GM19351 (cell line): ENCODE results near the gene NDUFV3.
A peak's percentile ranks its signal among the peaks of the same experiment; 100 is the strongest.
"Not testable (repeated sequence)": the region's sequence is repeated elsewhere in the genome, so short reads cannot be mapped to it uniquely, and the experiment has no call there.

Source experiments
- ATAC-seq: cut with Tn5 transposase; IDR thresholded peaks from one replicate; pipeline ENCODE4 v1.9.1; 2021; ENCODE audit warnings: mild to moderate bottlenecking, moderate library complexity; ENCODE audit not compliant: unreplicated experiment

The NDUFV3 gene

DNA sequence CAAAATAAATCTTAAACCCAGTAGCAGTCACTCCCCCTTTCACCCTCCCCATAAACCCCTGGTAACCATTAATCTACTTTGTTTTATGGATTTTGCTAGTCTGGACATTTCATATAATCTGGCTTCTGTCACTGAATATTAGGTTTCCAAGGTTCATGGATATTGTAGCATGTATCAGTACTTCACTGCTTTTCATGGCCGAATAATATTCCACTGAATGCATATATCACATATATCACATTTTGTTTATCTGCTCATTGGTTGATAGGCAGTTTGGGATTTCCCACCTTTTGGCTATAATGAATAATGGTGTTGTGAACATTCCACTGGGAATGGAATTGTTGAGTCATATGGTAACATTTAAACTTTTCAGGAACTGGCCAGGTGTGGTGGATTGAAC is 9.2 kb upstream of the NDUFV3 start:
- ATAC-seq: no peak

DNA sequence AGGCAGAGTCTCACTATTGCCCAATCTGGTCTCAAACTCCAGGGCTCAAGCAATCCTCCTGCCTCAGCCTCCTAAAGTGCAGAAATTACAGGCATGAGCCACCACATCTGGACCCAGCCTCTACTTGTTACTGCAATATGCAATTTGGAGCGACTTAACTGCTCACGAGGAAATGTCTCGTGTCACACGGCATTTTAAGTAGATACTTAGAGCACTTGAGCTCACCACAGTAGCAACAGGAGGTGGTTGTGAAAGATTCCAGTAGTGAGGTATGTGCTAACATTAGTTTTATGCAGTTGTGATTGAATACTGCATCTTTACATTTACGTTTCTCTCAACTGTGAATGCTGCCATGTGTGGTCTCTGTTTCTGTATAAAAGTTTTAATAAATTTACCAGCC is 5.8 kb upstream of the NDUFV3 start:
- no peak for ATAC-seq

DNA sequence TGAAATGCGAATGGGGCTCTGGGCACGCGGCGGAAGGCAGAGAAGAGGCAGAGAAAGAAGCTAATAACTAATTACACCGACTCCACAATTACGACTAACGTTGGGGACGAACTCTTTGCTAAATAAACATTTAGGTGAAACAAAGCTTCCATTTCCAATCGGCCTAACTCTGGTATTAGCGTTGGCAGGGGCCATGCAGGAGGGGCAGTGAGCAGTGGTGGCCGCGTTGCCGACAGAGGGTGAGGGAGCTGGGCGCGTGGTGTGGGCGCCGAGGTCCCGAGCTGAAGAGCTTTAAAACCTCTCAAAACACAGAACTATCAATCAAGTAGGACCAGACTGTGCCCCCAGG is 553 bp upstream of the NDUFV3 start:
- ATAC-seq: peak; percentile 30

DNA sequence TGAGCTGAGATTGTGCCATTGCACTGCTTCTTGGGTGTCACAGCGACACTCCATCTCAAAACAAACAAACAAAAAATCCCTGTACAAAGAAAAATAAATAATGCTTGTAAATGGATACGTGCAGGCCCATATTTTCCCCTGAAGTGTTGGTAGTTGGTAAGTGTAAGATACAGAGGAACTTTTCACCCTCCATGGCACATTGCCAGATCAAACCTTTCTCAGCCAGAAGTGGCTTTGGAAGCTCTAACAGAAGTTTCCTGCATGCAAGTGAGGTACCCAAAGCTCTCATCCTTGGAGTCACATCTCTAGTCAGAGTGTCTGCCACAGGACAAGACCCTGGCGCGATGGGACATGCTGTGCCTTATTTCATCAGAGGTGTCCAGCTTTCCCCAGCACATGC is 7.3 kb downstream of the NDUFV3 start:
- no peak for ATAC-seq

DNA sequence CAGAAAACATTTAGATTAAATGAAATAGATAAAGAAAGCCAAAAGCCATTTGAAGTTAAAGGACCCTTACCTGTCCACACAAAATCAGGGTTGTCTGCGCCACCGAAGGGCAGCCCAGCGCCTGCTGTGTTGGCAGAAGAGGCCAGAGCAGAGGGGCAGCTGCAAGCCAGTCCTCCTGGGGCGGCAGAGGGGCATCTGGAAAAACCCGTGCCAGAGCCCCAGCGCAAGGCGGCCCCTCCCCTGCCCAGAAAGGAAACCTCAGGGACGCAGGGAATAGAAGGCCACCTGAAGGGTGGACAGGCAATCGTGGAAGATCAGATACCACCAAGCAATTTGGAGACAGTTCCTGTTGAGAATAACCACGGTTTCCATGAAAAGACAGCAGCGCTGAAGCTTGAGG is 10.7 kb downstream of the NDUFV3 start:
- no peak for ATAC-seq

DNA sequence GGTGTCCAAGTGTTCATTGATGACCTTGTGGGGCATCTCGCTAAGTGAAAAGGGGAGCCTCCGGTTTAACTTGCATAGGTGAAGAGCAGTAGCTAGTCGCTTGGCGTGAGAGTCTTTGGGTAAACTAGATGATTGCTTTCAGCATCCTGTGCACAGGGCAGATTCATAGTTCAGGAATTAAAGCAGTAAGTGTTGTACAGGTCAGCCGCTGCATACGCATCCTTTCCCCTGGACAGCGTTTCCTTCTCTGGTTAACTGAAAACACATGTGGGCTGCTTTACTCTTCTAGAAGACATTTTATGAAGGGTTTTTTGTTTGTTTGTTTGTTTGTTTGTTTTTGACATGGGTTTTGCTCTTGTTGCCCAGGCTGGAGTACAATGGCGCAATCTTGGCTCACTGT is 12.1 kb downstream of the NDUFV3 start:
- no peak for ATAC-seq

DNA sequence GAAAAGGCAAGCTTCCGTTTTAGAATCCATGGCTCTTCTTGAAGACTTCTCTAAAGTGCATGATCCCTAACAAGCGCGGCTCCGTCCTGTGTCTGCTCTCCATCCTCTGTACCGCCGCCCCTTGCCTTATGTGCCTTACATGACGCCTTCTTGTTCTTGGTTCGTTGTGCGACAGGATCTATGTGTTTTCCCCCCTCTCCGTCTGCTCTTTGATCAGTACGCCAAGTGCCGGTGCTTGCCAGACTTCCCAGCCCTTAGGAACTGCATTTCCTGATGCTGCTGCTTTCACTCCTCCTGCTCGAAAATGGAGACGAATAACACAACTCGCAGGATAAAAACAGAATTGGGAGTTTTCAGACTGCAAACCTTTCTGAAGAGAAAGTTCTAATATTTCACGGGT is 13.1 kb downstream of the NDUFV3 start:
- no peak for ATAC-seq

DNA sequence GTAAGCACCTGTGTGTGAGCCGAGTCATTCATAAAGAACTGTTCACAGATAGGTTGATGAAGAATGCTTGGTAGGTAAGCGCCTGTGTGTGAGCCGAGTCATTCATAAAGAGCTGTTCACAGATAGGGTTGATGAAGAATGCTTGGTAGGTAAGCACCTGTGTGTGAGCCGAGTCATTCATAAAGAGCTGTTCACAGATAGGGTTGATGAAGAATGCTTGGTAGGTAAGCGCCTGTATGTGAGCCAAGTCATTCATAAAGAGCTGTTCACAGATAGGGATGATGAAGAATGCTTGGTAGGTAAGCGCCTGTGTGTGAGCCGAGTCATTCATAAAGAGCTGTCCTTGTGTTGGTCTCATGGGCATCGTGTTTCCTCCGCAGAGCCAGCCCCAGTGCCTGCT is 15.4 kb downstream of the NDUFV3 start:
- ATAC-seq: not testable (repeated sequence)

DNA sequence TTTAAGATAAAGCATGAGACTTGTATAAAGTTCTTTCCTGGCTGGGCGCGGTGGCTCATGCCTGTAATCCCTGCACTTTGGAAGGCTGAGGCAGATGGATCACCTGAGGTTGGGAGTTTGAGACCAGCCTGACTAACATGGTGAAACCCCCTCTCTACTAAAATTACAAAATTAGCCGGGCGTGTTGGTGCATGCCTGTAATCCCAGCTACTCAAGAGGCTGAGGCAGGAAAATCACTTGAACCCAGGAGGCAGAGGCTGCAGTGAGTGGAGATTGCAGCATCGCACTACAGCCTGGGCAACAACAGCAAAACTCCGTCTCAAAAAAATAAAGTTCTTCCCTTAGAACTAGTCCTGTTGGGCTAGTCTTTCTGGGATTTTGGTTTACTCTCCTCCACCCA is 18.8 kb downstream of the NDUFV3 start:
- ATAC-seq: not testable (repeated sequence)

DNA sequence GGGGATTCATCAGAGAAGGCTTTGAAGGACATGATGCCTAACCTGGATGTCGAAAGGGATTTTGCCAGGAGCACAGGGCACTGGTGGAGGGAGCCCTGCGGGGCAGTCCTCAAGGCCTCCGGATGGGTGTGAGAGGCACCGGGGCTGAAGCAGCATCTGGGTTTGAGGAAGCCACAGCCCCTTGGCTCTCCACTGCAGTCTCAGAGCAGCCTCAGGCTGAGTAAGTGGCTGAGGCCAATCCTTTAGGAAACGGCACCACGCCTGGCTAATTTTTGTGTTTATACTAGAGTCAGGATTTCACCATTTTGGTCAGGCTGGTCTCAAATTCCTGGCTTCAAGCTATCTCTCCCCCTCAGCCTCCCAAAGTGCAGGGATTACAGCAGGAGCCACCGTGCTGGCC is 20.4 kb downstream of the NDUFV3 start:
- no peak for ATAC-seq

DNA sequence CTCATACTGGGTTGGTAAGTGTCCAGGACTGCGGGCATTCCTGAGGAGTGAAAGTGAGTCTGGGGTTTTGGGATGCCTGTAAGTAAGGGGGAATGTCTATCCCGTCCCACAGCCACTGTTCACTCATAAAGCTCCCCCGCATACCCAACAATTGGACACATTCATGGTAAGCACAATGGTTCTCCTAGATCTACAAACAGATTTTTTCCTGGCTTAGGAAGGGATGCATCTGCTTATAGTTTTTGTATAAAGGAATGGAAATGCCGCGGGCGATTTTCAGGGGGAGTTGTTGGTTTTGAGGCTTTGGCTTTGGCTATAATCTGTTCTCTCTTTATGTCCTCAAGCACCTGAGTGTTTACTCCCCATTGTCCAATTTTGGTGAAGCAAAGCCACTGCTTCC is 25.2 kb downstream of the NDUFV3 start:
- ATAC-seq: no peak

DNA sequence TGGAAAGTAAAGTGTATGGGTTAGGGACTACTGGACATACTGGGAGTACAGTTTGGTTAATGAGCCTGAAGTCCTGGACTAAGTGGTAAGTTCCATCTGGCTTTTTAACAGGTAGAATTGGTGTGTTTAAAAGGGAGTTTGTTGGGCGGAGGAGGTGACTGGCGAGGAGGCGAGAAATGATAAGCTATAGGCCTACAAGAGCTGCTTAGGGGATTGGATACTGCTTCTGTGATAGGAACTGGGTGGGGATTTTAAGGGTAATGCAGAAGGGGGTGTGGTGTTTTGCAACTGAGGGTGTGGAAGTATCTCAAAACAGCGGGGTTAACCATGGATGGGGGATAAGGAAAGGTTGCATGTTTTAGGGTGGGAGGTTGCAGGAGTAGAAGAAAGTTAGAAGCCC is 28.8 kb downstream of the NDUFV3 start:
- ATAC-seq: no peak

DNA sequence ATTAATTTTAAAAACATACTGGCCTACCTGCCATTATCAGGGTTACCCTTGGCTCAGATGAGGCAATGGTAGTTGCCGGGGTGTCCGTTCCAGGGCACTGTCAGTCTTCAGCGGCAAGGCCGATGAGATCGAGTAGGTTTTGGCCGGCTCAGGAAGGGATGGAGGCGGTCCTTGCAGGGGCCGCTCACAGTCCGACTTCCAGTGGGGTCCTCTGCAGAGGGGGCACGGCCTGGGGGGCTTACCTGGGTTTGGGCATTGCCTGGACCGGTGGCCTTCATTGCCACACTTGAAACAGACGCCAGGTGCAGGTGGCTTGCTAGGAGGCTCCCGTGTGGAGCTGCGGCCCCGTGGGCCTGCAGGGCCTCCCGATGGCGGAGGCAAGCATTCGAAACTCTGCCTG is 29.8 kb downstream of the NDUFV3 start:
- no peak for ATAC-seq

DNA sequence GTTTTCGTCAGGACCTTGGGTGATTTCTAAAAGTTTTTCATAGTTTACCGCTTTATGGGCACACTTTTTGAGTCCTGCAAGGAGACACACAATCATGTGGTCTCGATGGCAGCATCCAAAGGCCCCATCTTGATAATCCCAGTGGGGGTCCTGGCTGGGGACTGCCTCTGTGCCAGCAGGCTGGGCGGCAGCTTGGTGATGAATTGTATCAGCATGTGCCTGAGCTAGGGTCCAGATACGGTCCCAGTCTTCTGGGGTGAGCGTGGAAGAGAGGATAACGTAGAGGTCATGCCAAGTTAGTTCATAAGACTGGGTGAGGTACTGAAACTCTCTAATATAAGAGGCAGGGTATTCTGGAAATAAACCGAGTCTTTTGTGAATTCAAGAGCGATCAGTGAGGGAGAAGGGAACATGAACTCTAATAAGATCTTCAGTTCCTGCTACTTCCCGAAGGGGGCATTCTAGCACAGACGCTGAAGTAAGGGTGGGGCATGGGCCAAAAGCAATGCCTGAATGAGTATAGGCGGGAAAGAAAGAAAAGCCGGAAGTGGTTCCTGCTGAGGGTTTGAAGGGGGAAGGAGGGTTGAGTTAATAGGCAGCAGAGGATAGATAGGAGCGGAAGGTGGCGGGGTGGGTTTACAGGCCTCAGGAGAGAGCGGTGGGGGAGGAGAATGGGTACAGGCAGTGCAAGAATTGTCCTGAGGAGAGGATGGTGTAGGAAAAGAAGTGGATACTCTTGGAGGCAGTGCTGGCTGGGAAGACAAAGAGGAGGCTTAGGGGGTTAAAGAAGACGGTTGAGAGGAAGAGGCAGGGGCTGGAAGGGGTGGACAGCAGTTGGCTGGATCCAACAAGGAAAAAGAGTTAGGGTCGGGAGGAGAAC is 30.7 kb downstream of the NDUFV3 start:
- peak; percentile 55 for ATAC-seq

DNA sequence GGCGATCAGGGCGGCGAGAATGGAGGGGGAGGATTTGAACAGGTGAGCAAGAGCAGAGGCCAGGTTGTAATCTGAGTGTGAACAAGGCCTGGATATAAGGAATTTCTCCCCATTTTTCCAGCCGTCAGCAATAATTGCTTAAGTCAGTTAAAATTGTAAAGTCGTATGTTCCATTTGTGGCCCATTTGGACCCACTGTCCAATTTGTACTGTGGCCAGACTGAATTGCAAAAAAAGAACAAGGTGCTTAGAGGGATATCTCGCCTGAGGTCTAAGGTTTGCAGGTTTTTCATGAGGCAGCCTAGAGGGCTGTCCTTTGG is 31.3 kb downstream of the NDUFV3 start:
- ATAC-seq: no peak

DNA sequence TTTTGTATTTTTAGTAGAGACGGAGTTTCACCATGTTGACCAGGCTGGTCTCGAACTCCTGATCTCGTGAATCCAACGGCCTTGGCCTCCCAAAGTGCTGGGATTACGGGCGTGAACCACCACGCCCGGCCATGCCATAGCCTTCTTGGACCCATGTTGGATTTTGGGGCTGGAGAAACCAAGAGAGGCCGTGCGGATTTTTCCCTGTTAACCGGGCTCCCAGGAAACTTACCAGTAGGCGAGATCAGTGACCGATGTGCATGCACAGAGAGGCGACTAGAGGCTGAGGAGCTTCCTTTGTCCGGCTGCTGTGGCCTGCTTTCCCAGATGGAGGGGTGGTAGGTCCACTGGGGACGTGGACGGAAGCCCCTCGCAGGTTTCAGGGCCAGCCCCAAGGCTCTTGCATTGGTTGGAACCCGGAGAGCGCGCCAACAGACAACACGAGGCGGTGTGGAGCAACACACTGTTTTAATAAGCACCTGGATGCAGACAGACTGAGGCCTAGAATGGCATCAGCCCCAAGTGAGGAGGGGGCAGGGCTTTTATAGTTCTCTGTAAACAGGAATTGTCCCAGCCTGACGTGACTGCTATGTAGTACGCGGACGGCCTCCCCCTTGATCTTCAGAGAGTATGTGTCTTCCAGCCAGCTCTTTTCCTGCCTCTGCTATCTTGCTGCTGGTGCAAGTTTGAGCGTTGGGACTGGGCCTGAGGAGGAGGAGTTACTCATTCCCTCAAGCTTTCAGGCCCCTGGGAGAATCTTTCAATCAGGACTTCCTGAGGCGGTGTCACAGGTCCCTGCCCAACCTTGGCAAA is 32.2 kb downstream of the NDUFV3 start, which contains the start of gene ERVH48-1:
ERVH48-1 (minus strand) TSS at position 517 of the 813 bp plus-strand sequence. CDS start 6,624 bp downstream, outside the sequence.
- ATAC-seq: no peak

DNA sequence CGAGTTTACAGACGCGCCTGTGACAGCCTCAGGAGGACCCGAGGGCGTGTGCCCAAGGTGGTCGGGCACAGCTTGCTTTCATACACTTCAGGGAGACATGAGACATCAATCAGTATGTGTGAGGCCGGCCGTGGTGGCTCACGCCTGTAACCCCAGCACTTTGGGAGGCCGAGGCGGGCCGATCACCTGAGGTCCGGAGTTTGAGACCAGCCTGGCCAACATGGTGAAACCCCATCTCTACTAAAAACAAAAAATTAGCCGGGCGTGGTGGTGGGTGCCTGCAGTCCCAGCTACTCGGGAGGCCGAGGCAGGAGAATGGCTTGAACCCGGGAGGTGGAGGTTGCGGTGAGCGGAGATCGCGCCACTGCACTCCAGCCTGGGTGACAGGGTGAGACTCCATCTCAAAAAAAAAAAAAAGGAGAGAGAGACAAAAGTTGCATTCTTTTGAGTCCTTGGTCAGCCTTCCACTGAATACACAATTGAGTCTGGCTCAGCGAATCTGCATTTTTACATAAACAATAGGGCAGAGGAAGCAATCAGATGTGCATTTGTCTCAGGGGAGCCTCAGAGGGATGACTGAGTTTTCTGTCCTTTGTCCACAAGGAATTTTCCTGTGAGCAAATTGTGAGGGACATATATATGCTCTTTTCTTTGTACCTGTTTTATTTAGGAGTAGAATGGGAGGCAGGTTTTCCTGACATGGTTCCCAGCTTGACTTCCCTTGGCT is 34.5 kb downstream of the NDUFV3 start:
- not testable (repeated sequence) for ATAC-seq

DNA sequence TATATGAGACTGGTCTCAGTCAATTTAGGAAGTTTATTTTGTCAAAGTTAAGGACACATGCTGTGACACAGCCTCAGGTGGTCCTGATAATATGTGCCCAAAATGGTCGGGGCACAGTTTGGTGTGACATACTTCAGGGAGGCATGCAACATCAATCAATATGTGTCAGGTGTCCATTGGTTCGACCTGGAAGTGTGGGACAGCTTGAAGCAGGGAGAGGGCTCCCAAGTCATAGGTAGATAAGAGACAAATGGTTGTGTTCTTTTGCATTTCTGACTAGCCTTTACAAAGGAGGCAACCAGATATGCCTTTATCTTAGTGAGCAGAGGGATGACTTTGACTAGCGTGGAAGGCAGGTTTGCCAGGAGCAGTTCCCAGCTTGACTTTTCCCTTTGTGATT is 36.9 kb downstream of the NDUFV3 start:
- ATAC-seq: no peak

DNA sequence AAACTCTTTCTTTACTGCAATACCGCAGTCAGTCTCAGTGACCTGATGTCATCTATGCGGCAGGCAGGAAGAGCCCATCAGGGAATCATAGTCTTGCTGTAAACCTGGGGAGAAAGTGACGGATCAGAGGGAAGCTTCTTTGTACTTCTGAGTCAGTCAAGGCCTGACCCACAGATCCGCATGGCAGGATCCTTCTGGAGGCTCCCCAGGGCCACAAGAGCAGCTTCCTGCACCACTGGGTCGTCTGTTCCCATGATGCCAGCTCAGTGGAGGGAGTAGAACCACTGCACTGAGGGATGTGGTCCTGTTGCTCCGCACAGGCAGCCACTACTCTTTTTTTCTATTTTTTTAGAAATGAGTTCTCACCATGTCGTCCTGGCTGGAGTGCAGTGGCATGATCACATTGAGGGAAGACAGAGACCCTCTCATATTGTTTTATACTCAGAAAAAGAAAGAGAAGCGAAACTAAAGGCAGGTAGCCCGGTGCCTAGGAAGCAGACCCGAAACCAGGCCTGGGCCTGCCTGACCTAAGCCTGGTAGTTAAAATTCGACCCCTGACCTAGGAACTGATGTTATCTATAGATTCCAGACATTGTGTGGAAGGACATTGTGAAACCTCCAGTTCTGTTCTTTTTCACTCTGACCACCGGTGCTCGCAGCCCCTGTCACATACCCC is 38.6 kb downstream of the NDUFV3 start:
- no peak for ATAC-seq

DNA sequence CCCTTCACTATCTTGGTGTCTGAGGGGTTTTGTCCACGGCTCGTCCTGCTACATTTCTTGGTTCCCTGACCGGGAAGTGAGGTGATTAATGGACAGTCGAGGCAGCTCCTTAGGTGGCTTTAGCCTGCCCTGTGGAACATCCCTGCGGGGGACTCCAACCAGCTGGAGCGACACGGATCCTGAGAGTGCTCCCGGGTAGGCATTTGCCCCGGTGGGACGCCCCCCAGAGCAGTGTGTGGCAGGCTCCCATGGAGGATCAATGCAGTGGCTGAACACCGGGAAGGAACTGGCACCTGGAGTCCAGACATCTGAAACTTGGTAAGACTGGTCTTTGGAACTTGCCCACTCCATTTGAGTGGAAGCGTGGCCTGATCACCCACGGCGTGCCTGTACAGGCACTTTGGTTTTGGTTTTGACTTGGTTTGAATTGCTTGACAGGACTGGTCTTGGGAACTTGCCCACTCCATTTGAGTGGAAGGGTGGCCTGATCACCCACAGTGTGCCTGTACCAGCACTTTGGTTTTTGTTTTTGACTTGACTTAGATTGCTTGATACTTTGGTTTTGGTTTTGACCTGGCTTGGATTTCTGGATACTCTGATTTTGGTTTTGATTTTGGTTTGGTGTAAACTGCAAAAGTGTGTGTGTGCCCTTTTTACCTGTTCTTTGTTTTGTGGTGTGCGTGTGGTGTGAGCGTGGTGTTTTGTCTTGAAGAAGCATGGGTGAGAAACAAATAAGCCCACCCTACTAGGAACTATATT is 39.4 kb downstream of the NDUFV3 start:
- ATAC-seq: not testable (repeated sequence)
